ENCODE measurements around the gene RANBP17. TPM values are rescaled to one million over a fixed set of nuclear protein-coding genes. Genes with fewer than 3 reads are reported as not detected.

Gene RANBP17
- total and polyA plus RNA-seq, 9 of the 15 experiments (the other 6 are each of a cell fraction or from before 2014, with no cell fraction given): not detected

- ATAC-seq: no peak
Measured at GRCh38 chr5:171321447-171321846, 459.6 kb downstream of the RANBP17 start.

More at GRCh38 chr5:171321447-171321846, 459.6 kb downstream of the RANBP17 start:
- no TSS peak for BruUV-seq (replicated peaks)
- Histone ChIP-seq H3K4me3 (no peak overlapping the region), H3K27ac (ENCODE audit: extremely low read depth, low read depth, low read length) (no peak overlapping the region), H3K4me2 (ENCODE audit: insufficient read depth, low read length) (no peak overlapping the region), H3K36me3 (ENCODE audit: control insufficient read depth, insufficient read depth, low read length) (no peaks in the 10 kb centered on the region), H3K27me3 (ENCODE audit: control insufficient read depth in 2 of 2, insufficient read depth in 2 of 2, low read length in 2 of 2) (peaks cover 17 to 44% of the 10 kb centered on the region in 2 experiments; a peak in 4 of 5 replicates), H4K20me1 (replicated peaks; ENCODE audit: control insufficient read depth, insufficient read depth, low read length) (no peaks in the 10 kb centered on the region), H2AFZ (ENCODE audit: low read depth, low read length) (no peak overlapping the region), H3K9ac (ENCODE audit: insufficient read depth in 1 of 2, low read depth in 2 of 2, low read length in 2 of 2) (no peak overlapping the region), H3K4me1 (replicated peaks in 1 of 2; ENCODE audit: control insufficient read depth in 2 of 2, insufficient read depth in 2 of 2, low read length in 2 of 2) (peaks cover 0 to 2% of the 10 kb centered on the region in 2 experiments; a peak in 2 of 5 replicates), H3K9me3 (replicated peaks; ENCODE audit: control insufficient read depth, insufficient read depth, low read depth, low read length) (no peaks in the 10 kb centered on the region), H3K9me1 (ENCODE audit: control insufficient read depth, insufficient read depth, low read length) (no peaks in the 10 kb centered on the region), H3K79me2 (ENCODE audit: control insufficient read depth, insufficient read depth, low read length) (no peaks in the 10 kb centered on the region)
- no peak for TF ChIP-seq NEUROD1 (IDR thresholded peaks at IDR 0.05; ENCODE audit: borderline replicate concordance, low read depth, low read length, partially characterized antibody)
- no peak for TF ChIP-seq RBM39 (optimal IDR thresholded peaks at IDR 0.05; ENCODE audit: low read depth, low read length)
- TF ChIP-seq ZSCAN32 (CRISPR knock-in tag; IDR thresholded peaks at IDR 0.05): no peak
- TF ChIP-seq HBP1 (CRISPR knock-in tag; IDR thresholded peaks at IDR 0.05): no peak
- TF ChIP-seq TFAP4 (CRISPR knock-in tag; IDR thresholded peaks at IDR 0.05; ENCODE audit: borderline replicate concordance): no peak
- TF ChIP-seq ZNF395 (CRISPR knock-in tag; IDR thresholded peaks at IDR 0.05): no peak
- TF ChIP-seq ID3 (CRISPR knock-in tag; IDR thresholded peaks at IDR 0.05): no peak
- no peak for TF ChIP-seq ID3 (tag; IDR thresholded peaks at IDR 0.05)
- TF ChIP-seq RBM25 (IDR thresholded peaks at IDR 0.05; ENCODE audit: low read depth, low read length, severe bottlenecking): no peak
- no peak for TF ChIP-seq SLC30A9 (CRISPR knock-in tag; IDR thresholded peaks at IDR 0.05)
- TF ChIP-seq ZNF184 (CRISPR knock-in tag; IDR thresholded peaks at IDR 0.05): no peak
- no peak for TF ChIP-seq CBFB (CRISPR knock-in tag; IDR thresholded peaks at IDR 0.05)
- TF ChIP-seq ZNF212 (CRISPR knock-in tag; IDR thresholded peaks at IDR 0.05): no peak
- TF ChIP-seq ZNF449 (CRISPR knock-in tag; IDR thresholded peaks at IDR 0.05): no peak
- no peak for TF ChIP-seq KDM2B (CRISPR knock-in tag; IDR thresholded peaks at IDR 0.05)
- TF ChIP-seq USF1 (CRISPR knock-in tag; IDR thresholded peaks at IDR 0.05): no peak
- ChIA-PET CTCF (ENCODE audit: low intra/inter-chr PET ratio) (no interaction called here), POLR2A (no interaction called here)
- in situ Hi-C loops (cut with MboI): no loop called here
- no peak for FAIRE-seq
- WGBS (ENCODE audit: insufficient coverage, low coverage, missing lambda C conversion rate): 1% methylated on average over 7 of the region's 7 CpGs
- intact Hi-C loops (cut with micrococcal nuclease): no loop called here
- DNase-seq (ENCODE audit: extremely low read depth in 1 of 4, low spot score in 3 of 4): no peak

Measured in K562 (cell line).